ENCODE results near the gene KCTD6. TPM values are rescaled to one million over a fixed set of nuclear protein-coding genes. Genes with fewer than 3 reads are reported as not detected.

Gene KCTD6
- total and polyA plus RNA-seq, 2 of the 8 experiments (the other 6 are each of a cell fraction or from before 2014, with no cell fraction given): 17.4 to 21.4 TPM

- peaks cover 0 to 3% (median 2%) of the 10 kb centered on the region in 4 experiments; a peak in 4 of 7 replicates for H3K4me1 ChIP-seq (replicated peaks in 1 of 4; ENCODE audit: control insufficient read depth in 3 of 4, insufficient read depth in 4 of 4, low read length in 3 of 4)
- no peak overlapping the region for H3K9ac ChIP-seq (replicated peaks in 1 of 4; ENCODE audit: extremely low read depth in 1 of 4, low read depth in 3 of 4, low read length in 3 of 4)
- DNase-seq (ENCODE audit: low read depth in 1 of 2, low spot score in 2 of 2) (no peak), FAIRE-seq (no peak)
- no peaks in the 10 kb centered on the region for H3K79me2 ChIP-seq (ENCODE audit: control insufficient read depth in 1 of 2, insufficient read depth in 2 of 2, low read length in 2 of 2)
- H3K56ac ChIP-seq (replicated peaks; ENCODE audit: insufficient read length, low read depth, low read length): no peak overlapping the region
- H3K14ac ChIP-seq (ENCODE audit: insufficient read length): no peak overlapping the region
- no peaks in the 10 kb centered on the region for H4K20me1 ChIP-seq (replicated peaks in 1 of 2; ENCODE audit: control insufficient read depth in 1 of 2, insufficient read depth in 2 of 2, low read length in 2 of 2)
- ChIA-PET POLR2A (ENCODE audit: partially characterized antibody) (interaction anchor here (0.5 to 0.7 kb wide), 2 partner anchors 91 to 458 kb away, joined by 3 read pairs; no protein-coding TSS in a partner anchor), CTCF (ENCODE audit: partially characterized antibody) (interaction anchor here (0.7 to 7.2 kb wide), 18 partner anchors 8 to 472 kb away, joined by 3 to 68 read pairs (median 4); partner anchors contain the start of genes HTD2, KCTD6 and RPP14)
- no peak overlapping the region for H2AFZ ChIP-seq (ENCODE audit: low read length)
- H2BK12ac ChIP-seq (ENCODE audit: low read depth, low read length): no peak overlapping the region
- H3K4ac ChIP-seq (replicated peaks; ENCODE audit: insufficient read length, low read depth, low read length): no peak overlapping the region
- H3K79me1 ChIP-seq (ENCODE audit: low read depth, low read length): no peaks in the 10 kb centered on the region
- no peak overlapping the region for H2BK20ac ChIP-seq (ENCODE audit: low read length)
- H3K36me3 ChIP-seq (ENCODE audit: control insufficient read depth in 2 of 4, insufficient read depth in 4 of 4, low read length in 3 of 4): no peaks in the 10 kb centered on the region
- no peak overlapping the region for H3K18ac ChIP-seq (ENCODE audit: extremely low read depth, low read length)
- no peak overlapping the region for H3K23ac ChIP-seq (ENCODE audit: insufficient read length)
- no peak overlapping the region for H2BK5ac ChIP-seq (ENCODE audit: low read depth, low read length)
- H4K8ac ChIP-seq (ENCODE audit: extremely low read depth, insufficient read depth, low read length): no peak overlapping the region; the same call in 1 of the 2 replicates
- H3K23me2 ChIP-seq (ENCODE audit: low read depth, low read length): no peaks in the 10 kb centered on the region; the same call in 1 of the 2 replicates
- H2BK120ac ChIP-seq (replicated peaks; ENCODE audit: low read depth, low read length): no peak overlapping the region
- H3K27ac ChIP-seq (ENCODE audit: low read depth, low read length): no peak overlapping the region
- no peak overlapping the region for H3K4me3 ChIP-seq (ENCODE audit: extremely low read depth in 1 of 4, insufficient read depth in 2 of 4, low read depth in 3 of 4, low read length in 4 of 4)
- H2AK5ac ChIP-seq (ENCODE audit: low read depth, low read length): no peak overlapping the region
- 91% methylated on average over 9 of the region's 9 CpGs; no CpG with 5 or more reads in 1 of the 2 experiments for WGBS, 2 experiments (ENCODE audit: extremely low coverage in 1 of 2, insufficient coverage in 1 of 2, insufficient read length in 1 of 2, insufficient replicate concordance in 2 of 2, low coverage in 1 of 2, low lambda C conversion rate in 2 of 2, missing lambda C conversion rate in 1 of 2)
- no peak overlapping the region for H4K5ac ChIP-seq (ENCODE audit: insufficient read length, low read depth, low read length)
- no peak overlapping the region for H4K91ac ChIP-seq (replicated peaks; ENCODE audit: insufficient read length, low read length)
- H3K9me3 ChIP-seq (ENCODE audit: insufficient read depth in 2 of 2, low read depth in 1 of 2, low read length in 1 of 2): no peaks in the 10 kb centered on the region
- H2BK15ac ChIP-seq (ENCODE audit: low read length): no peak overlapping the region
- H3K27me3 ChIP-seq (replicated peaks in 1 of 4; ENCODE audit: control insufficient read depth in 3 of 4, extremely low read depth in 1 of 4, insufficient read depth in 3 of 4, low read length in 3 of 4): no peaks in the 10 kb centered on the region
- no peak overlapping the region for H3K4me2 ChIP-seq (ENCODE audit: insufficient read depth in 1 of 2, low read depth in 2 of 2, low read length in 2 of 2)
- no peak for TF ChIP-seq EGR1 (IDR thresholded peaks at IDR 0.05; ENCODE audit: borderline replicate concordance, low read depth, low read length)
- no peak for TF ChIP-seq E2F6 (IDR thresholded peaks at IDR 0.05)
- TF ChIP-seq SIX5 (IDR thresholded peaks at IDR 0.05; ENCODE audit: low read depth, low read length): no peak
- TF ChIP-seq SP4 (IDR thresholded peaks at IDR 0.05; ENCODE audit: low read length): no peak
- no peak for TF ChIP-seq ASH2L (IDR thresholded peaks at IDR 0.05; ENCODE audit: low read length)
- TF ChIP-seq ATF2 (IDR thresholded peaks at IDR 0.05; ENCODE audit: low read length): no peak
- no peak for TF ChIP-seq MAX (IDR thresholded peaks at IDR 0.05)
- no peak for TF ChIP-seq HDAC2 (IDR thresholded peaks at IDR 0.05; ENCODE audit: borderline replicate concordance in 1 of 2, low read depth in 2 of 2, low read length in 2 of 2)
- no peak for TF ChIP-seq CREB1 (IDR thresholded peaks at IDR 0.05)
Observed at GRCh38 chr3:58534592-58535494, 42.9 kb downstream of the KCTD6 start.
